Calu3 (cell line): Measurements from ENCODE around the gene IL18. TPM values are rescaled to one million over a fixed set of nuclear protein-coding genes. Genes with fewer than 3 reads are reported as not detected.

Source experiments
- BruUV-seq: library from RNA; stranded (reverse); fragments of 400-500 nt; replicated peaks from 2 replicates; lab custom pipeline; 2021; lab: Mats Ljungman, UMichigan
- CTCF ChIA-PET: fragments of 300-600 bp; sonication (Branson Sonifier 250); formaldehyde crosslinking; loops from one replicate; lab custom pipeline; 2022; ENCODE audit warnings: antibody characterized with exemption; lab: Charles Lee
- DNase-seq: peaks from one replicate; pipeline ENCODE4 v3.0.0; 2022
- H3K27ac Mint-ChIP-seq: one replicate; pipeline ENCODE4 v1.8.0; 2022; ENCODE audit warnings: mixed read lengths; ENCODE audit not compliant: unreplicated experiment
- H3K27me3 Mint-ChIP-seq: one replicate; pipeline ENCODE4 v1.8.0; 2022; ENCODE audit warnings: mixed read lengths; ENCODE audit not compliant: unreplicated experiment
- H3K36me3 Mint-ChIP-seq: one replicate; pipeline ENCODE4 v1.8.0; 2022; ENCODE audit warnings: mild to moderate bottlenecking, moderate library complexity, mixed read lengths; ENCODE audit not compliant: insufficient read depth, unreplicated experiment
- H3K4me1 Mint-ChIP-seq: one replicate; pipeline ENCODE4 v1.8.0; 2022; ENCODE audit warnings: mild to moderate bottlenecking, low read depth, mixed read lengths; ENCODE audit not compliant: unreplicated experiment
- H3K4me3 Mint-ChIP-seq: one replicate; pipeline ENCODE4 v1.8.0; 2022; ENCODE audit warnings: mild to moderate bottlenecking, low read depth, moderate library complexity, mixed read lengths; ENCODE audit not compliant: unreplicated experiment
- H3K9me3 Mint-ChIP-seq: one replicate; pipeline ENCODE4 v1.8.0; 2022; ENCODE audit warnings: low read depth, mixed read lengths; ENCODE audit not compliant: unreplicated experiment
- CTCF ChIP-seq: fragments of 200-600 bp; IDR thresholded peaks from one replicate; pipeline ENCODE4 v1.8.0; 2022; ENCODE audit warnings: antibody characterized with exemption; ENCODE audit not compliant: unreplicated experiment
- intact Hi-C: fragments of 100-400 bp; cut with micrococcal nuclease; formaldehyde crosslinking; loops from one replicate; pipeline ENCODE4 v1.10.0; 2022; ENCODE audit not compliant: unreplicated experiment
- total RNA-seq: library from RNA; stranded (reverse); gene quantifications from 2 replicates; pipeline ENCODE4 v1.2.3, GENCODE V29; 2022

The IL18 gene
- total RNA-seq, 1 experiment from 2014 or later = 121 TPM

- Mint-ChIP-seq H3K4me3 (no peak overlapping the region), H3K27me3 (no peaks in the 10 kb centered on the region), H3K9me3 (no peaks in the 10 kb centered on the region), H3K36me3 (peaks cover 28% of the 10 kb centered on the region), H3K4me1 (peaks cover 9% of the 10 kb centered on the region), H3K27ac (no peak overlapping the region)
- intact Hi-C loops = no loop called here
- DNase-seq = no peak
- no peak for TF ChIP-seq CTCF
- no TSS peak for BruUV-seq
- CTCF ChIA-PET = no interaction called here
Measured at GRCh38 chr11:112150517-112150916, 13.4 kb downstream of the IL18 start.

GRCh38 chr11:112143597-112143996 is 20.3 kb downstream of the IL18 start:
- Mint-ChIP-seq H3K9me3 (peaks cover 3% of the 10 kb centered on the region), H3K4me1 (no peaks in the 10 kb centered on the region), H3K4me3 (no peak overlapping the region), H3K27me3 (no peaks in the 10 kb centered on the region), H3K36me3 (peaks cover 26% of the 10 kb centered on the region), H3K27ac (no peak overlapping the region)
- intact Hi-C loops = no loop called here
- CTCF ChIA-PET = no interaction called here
- no peak for TF ChIP-seq CTCF
- no TSS peak for BruUV-seq
- no peak for DNase-seq

DNA sequence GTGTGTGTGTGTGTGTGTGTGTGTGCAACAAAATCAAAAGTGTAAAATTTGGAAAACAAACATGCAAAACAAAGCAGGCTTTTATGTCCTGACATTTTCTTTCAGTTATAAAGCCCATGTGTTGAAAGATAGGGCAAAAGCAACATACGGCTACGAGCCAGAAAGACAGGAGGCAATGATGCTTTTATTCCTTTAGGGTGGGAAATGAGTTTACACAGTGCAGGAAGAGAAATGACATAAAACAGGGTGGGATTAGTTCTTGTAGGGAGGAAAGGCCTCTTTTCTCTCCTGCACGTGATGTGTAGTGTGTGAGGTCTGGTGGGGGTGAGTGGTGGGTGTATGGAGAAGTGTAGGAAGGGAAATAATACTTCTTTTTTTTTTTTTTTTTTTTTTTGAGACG is 29.4 kb downstream of the IL18 start:
- no peaks in the 10 kb centered on the region for H3K36me3 Mint-ChIP-seq
- H3K4me3 Mint-ChIP-seq = no peak overlapping the region
- BruUV-seq = no TSS peak
- intact Hi-C loops = no loop called here
- DNase-seq = no peak
- H3K4me1 Mint-ChIP-seq = peaks cover 13% of the 10 kb centered on the region
- no peak overlapping the region for H3K27ac Mint-ChIP-seq
- H3K27me3 Mint-ChIP-seq = no peaks in the 10 kb centered on the region
- CTCF ChIA-PET = no interaction called here
- no peak for TF ChIP-seq CTCF
- no peaks in the 10 kb centered on the region for H3K9me3 Mint-ChIP-seq

DNA sequence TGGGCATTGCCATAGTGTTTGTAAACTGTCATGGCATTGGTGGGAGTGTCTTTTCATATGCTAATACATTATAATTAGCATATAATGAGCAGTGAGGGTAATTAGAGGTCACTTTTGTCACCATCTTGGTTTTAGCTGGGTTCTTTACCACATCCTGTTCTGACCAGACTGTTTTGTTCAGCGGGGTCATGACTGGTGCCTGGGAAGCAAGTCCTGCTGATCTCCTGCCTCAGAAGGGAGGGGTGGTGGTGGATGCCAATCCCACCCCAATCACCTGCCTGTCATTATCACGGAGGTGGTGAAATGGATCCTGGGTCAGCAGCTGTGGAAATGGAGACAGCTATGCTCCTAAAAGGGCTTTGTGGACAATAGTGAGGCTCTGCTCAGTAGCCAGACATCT is 31.2 kb downstream of the IL18 start:
- BruUV-seq = no TSS peak

More for the DNA sequence above, 31.2 kb downstream of the IL18 start:
- Mint-ChIP-seq H3K4me3 (no peak overlapping the region), H3K4me1 (peaks cover 29% of the 10 kb centered on the region), H3K9me3 (no peaks in the 10 kb centered on the region), H3K27me3 (no peaks in the 10 kb centered on the region), H3K36me3 (no peaks in the 10 kb centered on the region), H3K27ac (no peak overlapping the region)
- DNase-seq = no peak
- intact Hi-C loops = no loop called here
- no peak for TF ChIP-seq CTCF
- CTCF ChIA-PET = no interaction called here
